HG02884 (cell line): ENCODE data around the gene DTNB.
"Not testable (repeated sequence)": the region's sequence is repeated elsewhere in the genome, so short reads cannot be mapped to it uniquely, and the experiment has no call there.

Experiments
- ATAC-seq: cut with Tn5 transposase; IDR thresholded peaks from one replicate; pipeline ENCODE4 v1.9.1; 2021; ENCODE audit warnings: mild to moderate bottlenecking, moderate library complexity; ENCODE audit not compliant: unreplicated experiment

Gene DTNB

DNA sequence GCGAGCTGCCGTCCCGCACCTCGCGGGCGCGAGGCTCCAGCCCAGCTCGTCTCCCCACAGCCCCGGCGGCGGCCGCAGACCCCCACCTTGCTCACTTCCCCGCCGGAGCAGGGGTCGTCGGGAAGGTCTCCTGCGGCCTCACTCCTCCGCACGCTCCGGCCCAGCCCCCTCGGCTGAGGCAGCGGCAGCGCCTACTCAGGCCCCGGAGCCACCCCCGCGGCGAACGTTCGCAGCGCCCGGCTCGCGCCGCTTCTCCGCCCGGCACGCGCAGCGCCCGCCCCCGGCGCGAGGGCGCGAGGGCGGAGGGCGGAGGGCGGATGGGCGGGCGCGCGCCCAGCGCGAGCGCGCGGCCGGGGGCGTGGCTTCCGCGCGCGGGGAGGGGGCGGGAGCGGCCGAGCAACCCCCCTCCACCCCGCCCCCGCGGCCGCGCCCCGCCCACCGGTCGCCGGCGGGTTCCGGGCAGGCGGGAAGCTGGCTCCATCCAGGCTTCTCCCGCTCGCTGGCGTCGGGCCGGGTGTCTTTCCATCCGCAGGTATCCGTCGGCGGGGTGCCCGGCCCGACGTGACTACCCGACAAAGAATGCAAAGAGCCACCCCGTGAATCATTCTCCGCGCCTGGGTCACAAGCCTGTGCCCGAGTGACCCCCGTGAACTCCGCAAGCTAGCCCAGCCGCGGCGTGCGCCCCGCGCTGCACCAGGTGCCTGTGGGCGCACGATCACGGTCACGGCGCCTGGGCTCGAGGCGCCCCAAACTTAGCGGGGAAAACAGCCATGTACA, at the start of gene DTNB:
DTNB (minus strand) TSS at position 278 of the 777 bp plus-strand sequence. CDS start 20,917 bp downstream, outside the sequence.
- peak; percentile 66 for ATAC-seq

DNA sequence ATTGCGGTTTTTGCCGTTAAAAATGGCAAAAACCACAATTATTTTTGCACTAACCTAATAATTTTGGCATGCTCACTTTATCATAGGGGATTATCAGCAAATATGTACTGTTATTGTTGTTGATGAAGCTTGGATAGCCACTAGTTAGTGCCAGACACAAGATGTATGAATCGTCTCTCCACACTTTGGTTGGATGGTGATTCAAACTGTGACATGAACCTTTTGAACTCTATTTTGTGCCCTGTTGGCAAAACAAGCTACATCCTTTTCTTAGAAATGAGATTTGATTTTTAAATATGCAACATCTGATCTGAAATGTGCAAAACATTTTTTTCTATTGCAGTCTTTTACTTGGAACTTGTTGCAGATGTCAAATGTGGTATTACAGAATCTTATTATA, 48.8 kb upstream of the DTNB start:
- ATAC-seq: no peak

DNA sequence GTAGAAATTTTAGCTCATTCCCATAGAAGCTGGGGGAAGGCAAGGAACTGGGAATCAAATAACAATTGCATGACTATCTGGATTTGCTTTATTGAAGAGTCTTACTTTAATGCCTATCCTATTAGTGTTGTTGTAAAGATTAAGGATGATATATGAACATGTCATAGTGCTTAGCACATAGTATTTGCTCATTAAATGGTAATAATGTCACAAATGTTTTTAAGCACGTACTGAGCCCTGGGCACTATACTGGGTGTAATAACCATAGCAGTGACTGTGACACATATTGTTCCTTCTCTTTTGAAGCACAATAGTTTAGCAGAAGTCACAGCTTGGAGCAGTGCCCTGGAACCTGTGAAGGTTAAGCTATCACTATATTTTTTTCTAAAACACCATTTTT, 47.2 kb upstream of the DTNB start:
- ATAC-seq: no peak

DNA sequence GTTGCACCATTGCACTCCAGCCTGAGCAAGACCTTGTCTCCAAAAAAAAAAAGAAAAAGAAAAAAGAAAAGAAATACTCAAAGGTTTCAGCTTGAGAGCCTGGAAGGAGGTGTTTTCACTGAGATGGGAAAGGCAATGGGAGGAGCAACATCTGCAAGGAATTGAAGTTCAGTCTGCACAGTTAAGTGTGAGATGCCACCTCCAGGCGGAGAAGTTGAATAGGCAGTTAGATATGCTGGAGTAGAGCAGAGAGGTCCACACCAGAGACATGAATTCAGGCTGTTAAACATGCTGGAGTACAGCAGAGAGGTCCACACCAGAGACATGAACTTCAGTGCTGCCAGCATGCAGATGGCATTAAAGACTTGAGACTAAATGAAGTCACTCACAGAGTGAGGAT, 41.4 kb upstream of the DTNB start:
- ATAC-seq: no peak

DNA sequence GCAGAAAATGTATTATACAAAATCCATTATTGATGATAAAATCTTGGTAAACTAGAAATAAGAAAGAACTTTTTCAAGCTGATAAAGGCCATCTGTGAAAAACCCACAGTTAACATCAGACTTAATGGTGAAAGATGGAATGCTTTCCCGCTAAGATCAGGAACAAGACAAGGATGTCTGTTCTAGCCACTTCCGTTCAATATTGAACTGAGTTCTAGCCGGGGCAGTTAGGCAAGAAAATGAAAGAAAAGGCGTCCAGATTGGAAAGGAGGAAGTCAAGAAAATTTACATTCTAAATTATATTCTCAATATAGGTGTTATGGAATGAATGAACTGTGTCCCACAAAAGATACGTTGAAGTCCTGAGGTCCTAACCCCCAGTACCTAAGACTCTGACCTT, 39.1 kb upstream of the DTNB start:
- no peak for ATAC-seq

DNA sequence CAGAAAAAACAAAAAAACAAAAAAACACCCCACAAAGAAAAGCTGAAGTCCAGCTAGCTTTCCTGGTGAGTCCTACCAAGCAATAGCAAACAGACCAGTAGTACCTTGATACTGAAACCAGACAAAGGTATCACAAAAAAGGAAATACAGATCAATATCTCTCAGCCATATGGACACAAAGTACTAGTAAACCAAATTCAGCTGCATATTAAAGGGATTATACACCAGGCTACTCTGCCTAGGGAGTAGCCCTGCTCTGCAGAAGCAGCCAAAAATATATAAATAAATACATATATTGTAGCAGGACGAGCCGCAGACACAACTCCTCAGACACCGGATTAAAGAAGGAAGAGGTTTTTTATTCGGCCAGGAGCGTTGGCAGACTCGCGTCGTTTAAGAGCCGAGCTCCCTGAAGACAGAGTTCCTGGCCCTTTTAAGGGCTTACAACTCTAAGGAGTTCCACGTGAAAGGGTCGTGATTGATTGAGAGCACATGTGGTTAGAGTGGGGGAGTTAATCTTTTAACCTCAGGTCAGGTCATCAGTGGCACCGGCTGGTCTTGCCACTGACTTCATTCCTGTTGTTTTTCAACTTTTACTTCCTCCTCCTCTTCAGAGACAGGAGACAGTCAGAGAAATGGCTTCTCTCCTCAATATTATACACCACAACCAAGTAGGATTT, 38.4 kb upstream of the DTNB start:
- no peak for ATAC-seq

DNA sequence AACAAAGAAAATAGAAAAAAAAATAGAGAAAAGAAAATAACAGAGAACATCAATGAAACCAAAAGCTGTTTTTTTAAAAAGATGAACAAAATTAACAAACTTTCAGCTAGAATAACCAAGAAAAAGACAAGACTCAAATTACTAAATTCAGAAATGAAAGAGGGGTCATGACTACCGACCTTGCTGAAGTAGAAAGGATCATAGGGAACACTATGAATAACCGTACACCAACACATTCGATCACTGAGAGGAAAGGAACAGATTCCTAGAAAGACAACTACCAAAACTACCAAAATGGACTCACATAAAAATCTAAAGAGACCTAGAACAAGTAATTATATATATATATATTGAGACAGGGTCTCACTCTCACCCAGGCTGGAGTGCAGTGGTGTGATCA, 37.4 kb upstream of the DTNB start:
- ATAC-seq: no peak

DNA sequence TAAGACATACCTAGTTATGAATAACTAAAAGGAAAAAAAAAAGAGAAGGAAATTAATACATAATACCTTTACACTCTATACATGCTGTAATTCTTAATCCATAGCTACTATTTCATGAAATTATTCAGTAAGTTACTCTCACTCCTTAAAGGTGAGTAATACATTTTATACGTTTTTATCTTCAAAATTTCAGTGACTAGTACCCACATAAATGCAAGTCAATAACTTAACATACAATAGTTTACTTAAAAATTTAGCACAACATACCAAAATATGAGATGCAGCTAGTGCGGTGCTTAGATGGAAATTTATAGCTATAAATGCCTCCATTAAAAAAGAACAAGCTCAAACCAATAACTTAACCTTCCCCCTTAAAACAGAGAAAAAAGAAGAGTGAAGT, 36.0 kb upstream of the DTNB start:
- no peak for ATAC-seq

DNA sequence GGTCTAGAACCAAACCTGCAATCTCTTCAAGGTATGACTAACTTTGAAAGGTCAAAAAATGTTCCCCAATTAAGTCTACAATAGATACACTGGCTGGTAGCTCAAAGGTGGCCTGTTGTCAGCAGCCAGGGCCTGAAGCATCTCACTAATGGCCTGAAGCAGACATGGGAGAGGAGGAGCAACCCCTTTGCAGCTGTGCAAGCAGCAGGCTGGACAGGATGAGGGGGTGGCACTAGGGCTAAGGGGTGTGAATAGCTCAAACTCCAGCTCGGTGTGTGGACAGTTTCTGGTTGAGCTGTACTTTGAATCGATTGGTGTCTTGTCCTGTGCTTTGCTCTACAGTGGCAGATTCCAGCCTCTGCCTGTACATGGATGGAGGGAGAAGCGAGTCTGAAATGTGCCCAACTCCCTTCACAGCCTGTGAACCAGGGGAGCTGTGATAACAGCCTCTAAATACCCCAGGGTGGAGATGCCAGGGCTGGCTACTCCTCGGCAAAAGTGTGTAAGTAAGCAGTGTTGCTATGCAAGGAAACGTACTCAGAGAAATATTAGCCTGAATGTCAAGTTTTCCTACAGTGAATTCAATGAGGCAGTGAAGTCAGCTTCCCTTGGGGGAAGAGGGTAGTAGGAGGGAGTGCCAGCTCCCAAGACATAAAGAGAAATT, 34.7 kb upstream of the DTNB start:
- ATAC-seq: no peak

DNA sequence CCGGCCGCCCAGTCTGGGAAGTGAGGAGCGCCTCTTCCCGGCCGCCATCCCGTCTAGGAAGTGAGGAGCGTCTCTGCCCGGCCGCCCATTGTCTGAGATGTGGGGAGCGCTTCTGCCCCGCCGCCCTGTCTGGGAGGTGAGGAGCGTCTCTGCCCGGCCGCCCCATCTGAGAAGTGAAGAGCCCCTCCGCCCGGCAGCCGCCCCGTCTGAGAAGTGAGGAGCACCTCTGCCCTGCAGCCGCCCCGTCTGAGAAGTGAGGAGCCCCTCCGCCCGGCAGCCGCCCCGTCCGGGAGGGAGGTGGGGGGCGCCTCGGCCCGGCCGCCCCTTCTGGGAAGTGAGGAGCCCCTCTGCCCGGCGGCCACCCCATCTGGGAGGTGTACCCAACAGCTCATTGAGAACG, 32.2 kb upstream of the DTNB start:
- not testable (repeated sequence) for ATAC-seq

DNA sequence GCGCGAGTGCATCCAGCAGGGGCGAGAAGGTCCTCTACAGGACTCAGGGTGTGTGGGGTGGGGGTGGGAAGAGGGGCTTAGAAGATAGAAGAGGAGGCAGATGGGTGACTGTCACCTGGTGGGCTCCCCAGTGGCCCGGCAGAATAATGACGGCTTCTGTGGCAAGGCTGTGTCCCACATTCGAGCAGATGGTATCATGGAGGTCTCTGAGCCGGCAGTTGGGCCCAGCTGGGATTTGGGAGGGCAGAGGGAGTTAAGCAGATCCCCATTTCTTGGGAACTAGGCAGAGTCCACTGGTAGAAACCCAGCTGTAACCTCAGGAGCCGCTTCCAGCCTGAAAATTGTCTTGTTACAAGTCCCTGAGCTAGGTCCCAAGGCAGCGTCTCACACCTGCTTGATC, 28.4 kb upstream of the DTNB start:
- ATAC-seq: no peak

DNA sequence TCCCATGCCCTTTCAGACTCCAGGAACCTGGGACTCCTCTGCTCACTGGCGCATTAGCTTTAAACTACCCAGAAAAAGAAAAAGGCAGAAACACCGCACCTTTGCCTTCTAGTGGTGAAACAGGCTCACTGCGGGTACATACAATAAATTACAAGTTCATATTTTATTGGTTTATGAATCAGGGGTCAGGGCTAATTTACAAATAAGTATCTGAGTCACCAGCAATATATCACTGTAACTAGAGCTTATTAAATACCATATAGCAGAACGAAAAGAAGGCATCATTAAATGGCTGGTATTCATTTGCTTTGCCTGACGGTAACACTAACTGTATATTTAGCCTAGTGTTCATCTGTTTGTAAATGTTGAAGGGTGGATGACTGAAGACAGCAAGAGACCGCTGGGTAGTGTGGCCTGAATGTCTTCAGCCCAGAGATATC, 26.9 kb upstream of the DTNB start:
- no peak for ATAC-seq

DNA sequence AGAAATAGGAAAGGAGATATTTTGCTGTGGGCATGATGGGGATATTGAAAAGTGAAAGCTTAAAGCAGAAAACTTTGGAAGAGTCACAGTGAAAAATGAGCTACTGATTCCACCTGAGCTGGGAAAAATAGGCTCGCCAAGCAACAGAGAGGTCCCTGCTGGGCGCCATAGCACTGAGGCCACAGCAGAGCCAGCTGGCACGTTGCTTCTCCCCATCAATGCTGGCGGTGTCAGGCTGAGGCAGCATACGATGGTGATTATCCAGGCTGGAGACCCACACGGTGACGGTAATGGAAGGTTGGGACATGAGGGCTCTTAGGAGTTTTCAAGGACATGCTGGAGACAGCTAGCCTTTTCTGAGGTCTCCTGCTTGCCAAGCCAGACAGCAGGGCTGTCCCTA, 25.8 kb upstream of the DTNB start:
- ATAC-seq: no peak

DNA sequence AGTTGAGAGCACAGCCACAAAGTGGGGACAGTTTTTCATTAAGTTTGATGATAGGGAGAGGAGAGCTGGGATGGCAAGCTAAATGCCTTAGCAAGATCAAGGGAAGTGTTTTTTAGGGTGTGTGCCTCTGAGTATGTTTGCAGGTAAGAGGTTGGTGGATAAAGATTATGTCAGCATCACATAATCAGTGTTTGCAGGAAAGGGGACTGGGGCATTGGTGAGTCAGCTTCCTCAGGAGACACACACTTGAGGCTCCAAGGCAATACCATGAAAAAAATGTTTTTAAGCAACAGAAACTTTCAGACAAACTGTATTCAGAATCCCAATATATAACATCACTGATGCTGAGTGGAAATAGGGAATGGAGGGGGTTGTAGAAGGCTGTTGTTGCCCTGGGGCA, 25.4 kb upstream of the DTNB start:
- no peak for ATAC-seq

DNA sequence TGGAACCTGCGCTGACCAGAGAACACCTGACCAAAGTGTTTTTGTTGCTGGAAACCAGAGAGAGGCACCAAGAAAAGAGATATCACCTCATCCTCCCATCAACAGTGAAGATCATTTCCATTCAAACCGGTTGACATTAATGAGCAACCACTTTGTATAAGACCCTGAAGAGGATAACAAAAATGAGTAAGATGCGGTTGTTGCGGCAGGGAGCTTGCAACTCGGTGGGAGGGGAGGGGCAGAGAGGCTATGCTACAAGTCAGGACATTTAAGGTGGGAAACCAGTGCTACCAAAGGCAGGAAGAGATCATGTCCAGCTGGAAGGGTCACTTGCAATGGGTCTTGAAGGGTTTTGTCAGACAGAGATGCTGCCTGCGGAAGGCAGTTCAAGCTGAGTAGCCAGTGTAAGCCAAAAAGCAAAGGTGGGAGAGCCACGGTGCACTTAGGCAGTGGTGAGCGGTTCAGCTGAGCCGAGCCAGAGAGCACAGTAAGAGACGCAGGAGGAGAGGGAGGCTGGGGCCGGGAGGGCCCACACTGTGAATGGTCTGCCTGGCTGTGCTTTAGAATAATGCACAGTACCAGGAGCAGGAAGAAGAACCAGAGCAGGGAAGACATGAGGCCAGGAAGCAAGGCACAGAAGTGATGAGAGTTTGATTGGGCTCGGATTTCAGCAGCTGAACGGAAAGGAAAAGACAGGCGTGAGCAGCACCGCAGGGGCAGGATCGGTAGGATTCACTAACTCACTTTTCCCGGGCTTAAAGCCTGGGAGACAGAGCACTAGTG, 24.4 kb upstream of the DTNB start:
- no peak for ATAC-seq

DNA sequence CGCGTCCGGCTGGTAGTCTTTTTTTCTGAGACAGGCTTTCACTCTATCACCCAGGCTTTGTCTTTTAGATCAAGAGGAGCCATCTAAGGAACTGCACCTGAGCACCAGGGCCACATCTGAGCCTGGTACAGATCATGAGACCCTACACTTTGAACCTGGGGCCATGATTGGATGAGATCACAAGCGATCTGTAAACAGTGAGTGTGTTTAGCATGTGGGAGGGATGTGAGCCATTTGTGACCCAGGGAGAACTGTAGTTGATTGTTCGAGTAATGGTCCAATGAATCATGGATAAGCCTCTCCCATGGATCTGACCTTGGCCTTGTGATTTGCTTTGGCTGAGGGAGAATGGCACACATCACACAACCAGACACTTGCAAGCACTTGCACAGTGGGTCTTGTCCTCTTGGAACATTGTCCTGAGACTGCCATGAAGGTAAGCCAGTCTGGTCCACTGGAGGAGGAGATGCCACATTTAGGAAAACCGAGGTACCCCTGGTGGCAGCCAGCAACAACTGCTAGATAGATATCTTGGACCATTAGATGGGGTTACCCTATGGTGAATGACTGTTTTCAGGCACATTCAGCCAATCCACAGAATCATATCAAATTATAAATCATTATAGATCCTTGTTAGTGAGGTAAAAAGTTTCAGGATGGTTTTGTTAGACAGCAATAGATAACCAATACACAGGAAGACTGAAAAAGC, 19.5 kb upstream of the DTNB start:
- ATAC-seq: no peak

DNA sequence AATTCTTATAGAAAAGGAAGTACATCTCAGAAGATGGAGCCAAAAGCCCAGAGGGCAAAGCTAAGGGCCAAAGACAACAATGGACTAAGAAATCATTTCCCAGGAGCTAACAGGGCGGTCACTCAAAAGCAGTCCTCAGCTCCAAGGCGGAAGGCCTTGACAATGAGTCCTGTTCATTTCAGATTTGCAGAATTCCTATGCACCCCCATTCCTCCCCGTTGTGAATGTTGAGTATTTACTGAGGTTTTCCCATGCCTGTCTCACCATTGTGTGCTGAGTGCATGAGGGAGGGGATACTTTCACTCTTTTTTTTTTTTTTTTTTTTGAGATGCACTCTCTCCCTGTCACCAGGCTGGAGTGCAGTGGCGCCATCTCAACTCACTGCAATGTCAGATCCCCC, 18.8 kb upstream of the DTNB start:
- ATAC-seq: no peak

DNA sequence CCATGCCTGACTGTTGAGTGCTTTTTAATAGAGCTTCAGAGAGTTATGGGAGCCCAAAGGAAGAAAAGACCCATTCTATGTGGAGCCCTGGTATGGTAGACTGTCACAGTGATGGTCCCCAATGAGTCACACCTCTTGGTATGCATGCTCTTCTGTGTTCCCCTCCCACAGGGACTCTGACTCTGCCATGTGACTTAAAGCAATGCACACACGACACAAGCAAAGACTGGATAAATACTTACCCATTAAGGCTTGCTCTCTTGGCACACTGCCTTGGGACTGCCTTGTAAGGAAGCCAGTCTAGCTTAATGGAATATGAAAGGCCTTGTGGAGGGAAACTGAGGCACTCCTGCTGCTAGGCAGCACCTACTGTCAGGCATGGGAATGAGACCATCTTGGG, 16.7 kb upstream of the DTNB start:
- no peak for ATAC-seq

DNA sequence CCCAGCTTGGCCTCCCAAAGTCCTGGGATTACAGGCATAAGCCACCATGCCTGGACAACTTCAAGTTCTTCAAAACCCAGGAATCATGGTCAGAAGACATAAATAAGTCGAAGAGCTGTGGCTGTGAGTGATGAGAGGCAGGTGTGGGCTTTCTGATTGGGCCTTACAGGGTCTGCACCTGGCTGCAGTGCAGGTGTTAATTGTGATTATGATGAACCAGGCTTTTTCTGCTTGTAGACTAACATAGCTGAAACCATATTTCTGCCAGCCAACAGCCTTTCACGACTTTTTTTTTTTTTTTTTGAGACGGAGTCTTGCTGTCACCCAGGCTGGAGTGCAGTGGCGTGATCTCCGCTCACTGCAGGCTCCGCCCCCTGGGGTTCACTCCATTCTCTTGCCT, 14.9 kb upstream of the DTNB start:
- ATAC-seq: no peak

DNA sequence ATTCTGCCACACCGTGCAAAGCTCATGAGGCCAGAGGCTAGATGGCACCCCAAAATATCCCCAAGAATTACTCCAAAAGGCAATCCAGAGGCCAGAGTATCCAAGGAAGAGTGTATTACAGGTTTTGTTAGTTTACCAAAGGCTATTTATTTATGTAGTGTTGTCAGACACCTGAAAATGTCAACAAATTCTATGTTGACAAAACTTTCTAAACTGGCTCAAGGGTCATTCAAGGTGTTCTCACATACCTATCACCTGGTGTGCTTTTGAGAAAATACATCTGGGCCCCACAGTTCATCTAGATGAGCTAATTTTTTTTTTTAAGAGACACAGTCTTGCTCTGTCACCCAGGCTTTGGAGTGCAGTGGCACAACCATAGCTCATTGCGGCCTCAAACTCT, 12.4 kb upstream of the DTNB start:
- no peak for ATAC-seq
